ENCODE measurements around the gene COMP. TPM values are rescaled to one million over a fixed set of nuclear protein-coding genes. Genes with fewer than 3 reads are reported as not detected.
"Not testable (repeated sequence)": the region's sequence is repeated elsewhere in the genome, so short reads cannot be mapped to it uniquely, and the experiment has no call there.

Gene COMP
- total and polyA plus RNA-seq, 8 donors: 0.05 to 3.7 (median 0.54) TPM

DNA sequence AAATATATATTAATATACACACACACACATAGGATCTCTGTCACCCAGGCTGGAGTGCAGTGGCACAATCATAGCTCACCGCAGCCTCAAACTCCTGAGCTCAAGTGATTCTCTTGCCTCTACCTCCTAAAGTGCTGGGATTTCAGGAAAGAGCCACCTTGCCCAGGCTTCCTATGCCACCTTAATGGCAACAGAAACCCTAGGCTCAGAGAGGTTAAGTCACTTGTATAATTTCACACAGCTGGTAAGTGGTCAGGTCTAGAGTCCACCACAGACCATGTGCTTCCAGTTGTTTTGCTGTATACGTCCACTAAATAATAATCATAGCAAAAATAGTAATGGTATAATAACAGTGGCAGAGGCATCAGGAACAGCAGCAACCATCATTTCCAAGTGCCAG, 39.4 kb upstream of the COMP start:
- Histone ChIP-seq H3K4me3 (no peak overlapping the region), H3K27ac (no peak overlapping the region), H3K4me1 (peaks cover 5 to 10% (median 9%) of the 10 kb centered on the region in 3 donors), H3K9me3 (no peaks in the 10 kb centered on the region), H3K36me3 (no peaks in the 10 kb centered on the region), H3K27me3 (no peaks in the 10 kb centered on the region)
- 85 to 88% methylated on average over 2 of the region's 2 CpGs for WGBS, 2 donors
- DNase-seq (no peak), ATAC-seq (no peak), FAIRE-seq (no peak)
- TF ChIP-seq, protein P1, sequence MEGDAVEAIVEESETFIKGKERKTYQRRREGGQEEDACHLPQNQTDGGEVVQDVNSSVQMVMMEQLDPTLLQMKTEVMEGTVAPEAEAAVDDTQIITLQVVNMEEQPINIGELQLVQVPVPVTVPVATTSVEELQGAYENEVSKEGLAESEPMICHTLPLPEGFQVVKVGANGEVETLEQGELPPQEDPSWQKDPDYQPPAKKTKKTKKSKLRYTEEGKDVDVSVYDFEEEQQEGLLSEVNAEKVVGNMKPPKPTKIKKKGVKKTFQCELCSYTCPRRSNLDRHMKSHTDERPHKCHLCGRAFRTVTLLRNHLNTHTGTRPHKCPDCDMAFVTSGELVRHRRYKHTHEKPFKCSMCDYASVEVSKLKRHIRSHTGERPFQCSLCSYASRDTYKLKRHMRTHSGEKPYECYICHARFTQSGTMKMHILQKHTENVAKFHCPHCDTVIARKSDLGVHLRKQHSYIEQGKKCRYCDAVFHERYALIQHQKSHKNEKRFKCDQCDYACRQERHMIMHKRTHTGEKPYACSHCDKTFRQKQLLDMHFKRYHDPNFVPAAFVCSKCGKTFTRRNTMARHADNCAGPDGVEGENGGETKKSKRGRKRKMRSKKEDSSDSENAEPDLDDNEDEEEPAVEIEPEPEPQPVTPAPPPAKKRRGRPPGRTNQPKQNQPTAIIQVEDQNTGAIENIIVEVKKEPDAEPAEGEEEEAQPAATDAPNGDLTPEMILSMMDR (IDR thresholded peaks at IDR 0.05): no peak
- intact Hi-C loops (cut with DNase I): no loop called here

- intact Hi-C loops (cut with DNase I): no loop called here
- FAIRE-seq (no peak), DNase-seq (no peak)
Observed at GRCh38 chr19:18828786-18829185, 37.7 kb upstream of the COMP start.

GRCh38 chr19:18817574-18817973, 26.5 kb upstream of the COMP start:
- DNase-seq: no peak
- Histone ChIP-seq H3K4me1 (no peaks in the 10 kb centered on the region), H3K27ac (no peak overlapping the region), H3K36me3 (no peaks in the 10 kb centered on the region), H3K4me3 (no peak overlapping the region), H3K27me3 (no peaks in the 10 kb centered on the region), H3K9me3 (no peaks in the 10 kb centered on the region)
- TF ChIP-seq, protein P1 (IDR thresholded peaks at IDR 0.05): no peak
- intact Hi-C loops (cut with DNase I): no loop called here
- FAIRE-seq: no peak
- WGBS, 2 donors: 78 to 83% methylated on average over 9 of the region's 9 CpGs
- ATAC-seq: no peak

More at GRCh38 chr19:18828786-18829185, 37.7 kb upstream of the COMP start:
- 60 to 72% methylated on average over 6 of the region's 6 CpGs for WGBS, 2 donors
- Histone ChIP-seq H3K9me3 (no peaks in the 10 kb centered on the region), H3K4me3 (no peak overlapping the region), H3K36me3 (no peaks in the 10 kb centered on the region), H3K27me3 (no peaks in the 10 kb centered on the region), H3K4me1 (no peaks in the 10 kb centered on the region), H3K27ac (no peak overlapping the region)
- no peak for ATAC-seq
- TF ChIP-seq, protein P1 (IDR thresholded peaks at IDR 0.05): no peak

- intact Hi-C loops (cut with DNase I); H3K4me3 ChIP-seq; H3K27me3 ChIP-seq; FAIRE-seq; H3K27ac ChIP-seq; H3K4me1 ChIP-seq; H3K36me3 ChIP-seq; ATAC-seq; H3K9me3 ChIP-seq: not testable (repeated sequence)
- 94 to 95% methylated on average over 4 of the region's 4 CpGs for WGBS, 2 donors
- DNase-seq: peak in 1 of 6 donors; percentile 11
Observed at GRCh38 chr19:18816645-18817044, 25.5 kb upstream of the COMP start.

DNA sequence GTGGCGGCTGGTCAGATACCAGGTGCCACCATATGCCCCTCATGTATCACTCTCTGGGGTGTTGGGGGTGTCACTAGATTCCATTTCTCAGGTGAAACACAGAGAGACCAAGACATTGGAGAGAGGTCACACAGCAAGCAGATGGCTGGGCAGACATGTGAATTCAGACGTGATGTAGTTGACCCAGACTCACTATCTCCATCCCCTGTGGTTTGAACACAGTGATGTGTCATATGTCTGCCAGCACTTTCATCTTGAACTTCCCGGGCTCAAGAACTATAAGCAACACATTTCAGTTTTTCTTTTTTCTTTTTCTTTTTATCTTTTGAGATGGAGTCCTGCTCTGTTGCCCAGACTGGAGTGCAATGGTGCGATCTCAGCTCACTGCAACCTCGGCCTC, 24.6 kb upstream of the COMP start:
- intact Hi-C loops (cut with DNase I): no loop called here
- H3K4me3 ChIP-seq: no peak overlapping the region
- H3K36me3 ChIP-seq: no peaks in the 10 kb centered on the region
- H3K27me3 ChIP-seq: no peaks in the 10 kb centered on the region
- H3K27ac ChIP-seq: no peak overlapping the region
- WGBS, 2 donors: 83 to 86% methylated on average over 5 of the region's 5 CpGs
- DNase-seq (no peak), FAIRE-seq (no peak), ATAC-seq (no peak)
- no peaks in the 10 kb centered on the region for H3K4me1 ChIP-seq
- TF ChIP-seq, protein P1 (IDR thresholded peaks at IDR 0.05): no peak
- H3K9me3 ChIP-seq: no peaks in the 10 kb centered on the region

All from pancreas (tissue), 10 donors.